Esophagus muscularis mucosa (tissue), 3 donors: Measurements from ENCODE around the gene DOK5.

Experiments used
- POLR2AphosphoS5 ChIP-seq, 2 donors: sonication (generic); formaldehyde crosslinking; IDR thresholded peaks; one replicate each; pipeline ENCODE4 v1.6.1; 2017; ENCODE audit warnings: antibody characterized with exemption in 2 of 2
- TF ChIP-seq, protein P1 (sequence below), 3 experiments: fragments of 200-600 bp in 2 of 3; fragments of 450-650 bp in 1 of 3; sonication (generic) in 2 of 3; IDR thresholded peaks; one replicate each; pipeline ENCODE4 v1.5.1; 2017 to 2019; ENCODE audit warnings: antibody characterized with exemption in 3 of 3, mild to moderate bottlenecking in 2 of 3, moderate library complexity in 1 of 3

DNA sequence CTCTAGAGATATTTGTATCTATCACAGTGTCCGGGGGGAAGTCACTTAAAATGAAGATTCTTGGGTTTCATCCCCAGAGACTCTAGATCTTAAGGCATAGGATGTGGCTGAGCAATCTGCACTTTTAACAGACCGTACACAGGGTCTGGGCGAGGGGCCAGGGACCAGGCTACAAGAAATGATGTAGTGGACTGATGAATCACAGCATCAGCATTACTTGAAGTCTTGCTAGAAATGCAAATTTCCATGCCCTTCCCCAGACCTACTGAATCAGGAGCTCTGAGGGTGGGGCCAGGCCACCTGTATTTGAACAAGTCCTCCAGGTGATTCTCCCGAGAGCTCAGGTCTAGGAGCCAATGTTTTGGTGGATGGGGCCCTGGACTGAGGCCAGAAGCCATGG, 168.4 kb downstream of the DOK5 start:
- no peak for TF ChIP-seq POLR2AphosphoS5 (IDR thresholded peaks at IDR 0.05)
- TF ChIP-seq, protein P1, sequence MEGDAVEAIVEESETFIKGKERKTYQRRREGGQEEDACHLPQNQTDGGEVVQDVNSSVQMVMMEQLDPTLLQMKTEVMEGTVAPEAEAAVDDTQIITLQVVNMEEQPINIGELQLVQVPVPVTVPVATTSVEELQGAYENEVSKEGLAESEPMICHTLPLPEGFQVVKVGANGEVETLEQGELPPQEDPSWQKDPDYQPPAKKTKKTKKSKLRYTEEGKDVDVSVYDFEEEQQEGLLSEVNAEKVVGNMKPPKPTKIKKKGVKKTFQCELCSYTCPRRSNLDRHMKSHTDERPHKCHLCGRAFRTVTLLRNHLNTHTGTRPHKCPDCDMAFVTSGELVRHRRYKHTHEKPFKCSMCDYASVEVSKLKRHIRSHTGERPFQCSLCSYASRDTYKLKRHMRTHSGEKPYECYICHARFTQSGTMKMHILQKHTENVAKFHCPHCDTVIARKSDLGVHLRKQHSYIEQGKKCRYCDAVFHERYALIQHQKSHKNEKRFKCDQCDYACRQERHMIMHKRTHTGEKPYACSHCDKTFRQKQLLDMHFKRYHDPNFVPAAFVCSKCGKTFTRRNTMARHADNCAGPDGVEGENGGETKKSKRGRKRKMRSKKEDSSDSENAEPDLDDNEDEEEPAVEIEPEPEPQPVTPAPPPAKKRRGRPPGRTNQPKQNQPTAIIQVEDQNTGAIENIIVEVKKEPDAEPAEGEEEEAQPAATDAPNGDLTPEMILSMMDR (IDR thresholded peaks at IDR 0.05) = no peak
